CD4-positive, alpha-beta T cell treated with Interleukin-1 beta for 1 hour (primary cell): ENCODE results near the gene RIT2.

ENCODE experiments used
- DNase-seq, 2 donors: peaks; one replicate each; pipeline ENCODE4 v3.0.0-alpha.2; 2020 to 2022

Gene RIT2

DNA sequence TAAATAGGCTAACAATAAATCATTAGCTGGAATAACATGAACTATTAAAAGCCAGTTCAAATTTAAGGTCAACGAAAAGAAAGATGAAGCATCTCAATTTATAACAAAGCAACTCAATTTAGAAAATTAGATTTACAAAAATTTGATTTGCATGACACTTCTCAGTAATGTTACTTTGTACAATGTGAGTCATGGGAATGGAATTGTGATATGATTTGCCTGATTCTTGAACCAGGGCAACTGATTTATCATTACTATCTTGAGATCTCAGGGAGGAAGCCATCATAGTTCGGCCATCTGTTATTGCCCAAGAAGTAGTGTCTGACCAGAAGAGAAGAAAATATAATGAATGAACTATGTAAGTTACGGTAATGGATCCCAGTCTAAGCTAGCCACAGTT is 193.1 kb downstream of the RIT2 start:
- no peak for DNase-seq

DNA sequence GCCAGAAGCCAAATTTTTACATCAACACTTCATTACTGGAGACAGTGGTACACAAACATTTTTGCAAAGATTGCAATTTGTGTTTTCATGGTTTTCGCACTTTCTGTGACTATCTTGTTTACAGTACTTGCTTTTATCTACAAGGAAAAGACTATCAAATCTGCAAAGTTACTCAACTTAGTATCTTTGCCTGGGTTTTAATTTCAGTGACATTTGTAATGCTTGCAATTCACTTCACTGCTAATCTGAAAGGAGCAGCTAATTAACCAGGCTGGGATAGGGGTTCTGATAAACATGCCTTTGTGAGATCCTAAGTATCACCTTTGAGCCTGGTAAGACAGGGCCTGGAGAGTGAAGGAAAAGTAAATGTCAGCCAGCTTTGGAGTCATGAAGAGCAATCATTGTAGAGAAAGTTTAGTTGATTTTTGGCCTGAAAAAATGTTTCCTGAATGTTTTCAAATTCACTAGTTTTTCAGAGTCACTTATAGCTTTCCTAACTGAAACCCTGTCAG is 194.2 kb downstream of the RIT2 start:
- no peak for DNase-seq

DNA sequence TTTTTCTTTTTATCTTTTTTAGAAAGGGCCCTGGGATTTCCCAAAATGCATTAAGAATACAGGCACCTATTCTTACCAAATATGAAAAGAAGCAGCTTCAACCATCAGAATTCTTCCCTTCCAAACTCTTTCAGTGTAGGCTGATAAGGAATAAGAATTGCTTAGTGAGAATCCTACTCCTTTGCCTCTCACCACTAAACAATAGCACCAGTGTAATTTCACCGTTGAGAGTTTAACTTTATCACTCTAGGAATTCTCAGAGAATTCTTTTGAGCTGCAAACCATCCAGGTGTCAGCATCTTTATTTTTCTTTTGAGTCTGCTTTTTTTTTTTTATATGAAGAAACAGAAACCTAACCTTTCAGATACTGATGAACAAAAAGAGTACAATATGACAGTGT is 194.9 kb downstream of the RIT2 start:
- DNase-seq: no peak

DNA sequence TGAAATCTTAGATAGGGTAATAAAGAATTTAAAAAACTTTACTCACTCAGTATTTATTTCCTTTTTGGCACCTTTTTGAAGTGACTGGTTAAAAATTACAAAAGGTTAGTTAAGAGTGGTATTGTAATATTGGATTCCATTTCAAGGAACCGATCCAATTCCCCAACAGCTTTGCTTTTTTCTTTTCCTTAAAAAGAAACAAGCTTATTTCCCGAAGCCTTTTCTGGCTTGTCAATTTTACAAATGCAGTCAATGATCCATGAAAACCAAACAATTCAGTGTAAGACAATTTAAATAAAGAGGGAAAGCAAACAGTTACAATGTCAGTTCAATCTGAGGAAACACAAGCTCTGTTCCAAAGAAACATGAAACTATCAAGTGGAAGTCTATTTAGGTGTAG is 200.2 kb downstream of the RIT2 start:
- DNase-seq: no peak

DNA sequence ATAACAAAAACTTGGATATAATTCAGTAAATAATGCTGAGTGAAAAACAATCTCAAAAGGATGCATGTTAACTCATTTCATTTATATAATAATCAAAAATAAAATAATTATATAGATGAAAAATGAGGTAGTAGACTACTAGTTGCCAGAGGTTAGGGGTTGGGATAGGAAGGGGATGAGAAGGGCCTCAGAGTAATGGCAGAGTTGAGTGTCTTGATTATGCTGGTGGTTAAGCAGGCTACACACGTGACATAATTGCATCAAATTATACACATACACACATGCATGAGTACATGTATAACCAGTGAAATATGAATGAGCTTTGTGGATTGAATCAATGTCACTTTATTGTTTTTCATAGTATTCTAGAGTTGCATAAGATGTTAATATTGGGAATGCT is 201.0 kb downstream of the RIT2 start:
- DNase-seq: no peak

DNA sequence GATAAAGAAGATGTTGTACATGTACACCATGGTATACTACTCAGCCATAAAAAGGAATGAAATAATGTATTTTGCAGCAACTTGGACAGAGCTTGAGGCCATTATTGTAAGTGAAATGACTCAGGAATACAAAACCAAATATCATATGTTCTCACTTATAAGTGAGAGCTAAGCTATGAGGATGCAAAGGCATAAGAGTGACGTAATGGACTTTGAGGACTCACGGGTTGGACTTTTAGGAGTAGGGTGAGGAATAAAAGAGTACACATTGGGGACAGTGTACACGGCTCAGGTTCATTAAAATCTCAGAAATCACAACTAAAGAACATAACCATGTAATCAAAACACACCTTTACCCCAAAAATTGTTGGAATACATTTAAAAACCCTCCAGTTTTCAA is 206.4 kb downstream of the RIT2 start:
- DNase-seq: no peak

DNA sequence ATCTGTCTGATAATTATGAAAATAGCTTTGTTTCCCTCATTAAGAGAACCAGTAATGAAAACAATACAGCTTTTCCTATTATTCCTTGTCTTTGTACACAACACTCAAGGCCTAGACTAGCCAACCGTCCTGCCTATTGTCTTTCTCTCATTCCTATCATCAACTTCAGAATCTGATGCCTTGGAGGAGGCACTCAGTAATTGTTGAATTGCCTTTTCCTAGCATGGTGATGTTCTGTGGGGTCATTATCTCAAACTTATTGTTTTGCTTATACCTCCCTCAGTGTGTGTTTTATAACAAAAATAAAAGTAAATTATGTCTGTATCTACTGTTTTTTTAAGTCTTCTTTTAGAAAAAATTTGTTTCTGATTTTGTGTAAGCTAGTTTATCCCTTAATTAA is 208.7 kb downstream of the RIT2 start:
- DNase-seq: no peak

DNA sequence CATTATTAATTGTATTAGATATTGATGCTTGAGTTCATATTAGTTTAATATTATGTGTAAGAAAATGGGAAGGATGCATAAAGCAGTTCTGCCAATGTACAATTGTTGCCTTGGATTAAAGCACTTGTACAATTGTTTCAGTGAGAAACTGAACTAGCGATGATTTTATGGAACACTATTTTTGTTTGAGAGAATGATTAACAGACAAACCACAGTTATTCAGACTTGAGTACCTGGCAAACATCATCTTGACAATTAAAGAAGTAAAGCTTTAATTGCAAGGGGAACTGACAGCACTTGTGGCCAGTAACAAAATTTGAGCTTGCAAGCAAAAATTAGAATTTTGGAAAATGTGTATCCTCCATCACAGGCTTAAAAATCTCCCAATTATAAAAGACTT is 214.3 kb downstream of the RIT2 start:
- DNase-seq: no peak

DNA sequence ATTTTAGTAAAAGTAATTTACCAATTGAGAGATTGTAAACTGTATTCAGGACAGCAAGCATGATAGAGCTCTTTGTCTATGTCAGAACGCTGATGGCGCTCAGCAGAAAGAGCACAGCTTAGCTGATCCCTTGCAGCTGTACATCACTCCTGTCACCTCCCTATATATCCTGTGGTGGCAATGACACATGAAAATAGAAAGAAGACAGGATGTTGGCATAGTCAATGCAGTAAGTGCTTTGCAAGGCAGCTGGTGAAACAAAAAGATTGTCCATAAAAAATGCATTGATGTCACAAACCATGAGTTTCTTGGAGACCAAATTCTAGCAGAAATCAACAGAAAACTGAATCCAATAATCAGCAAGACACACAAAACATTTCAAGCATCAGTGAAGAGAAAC is 221.5 kb downstream of the RIT2 start:
- no peak for DNase-seq

DNA sequence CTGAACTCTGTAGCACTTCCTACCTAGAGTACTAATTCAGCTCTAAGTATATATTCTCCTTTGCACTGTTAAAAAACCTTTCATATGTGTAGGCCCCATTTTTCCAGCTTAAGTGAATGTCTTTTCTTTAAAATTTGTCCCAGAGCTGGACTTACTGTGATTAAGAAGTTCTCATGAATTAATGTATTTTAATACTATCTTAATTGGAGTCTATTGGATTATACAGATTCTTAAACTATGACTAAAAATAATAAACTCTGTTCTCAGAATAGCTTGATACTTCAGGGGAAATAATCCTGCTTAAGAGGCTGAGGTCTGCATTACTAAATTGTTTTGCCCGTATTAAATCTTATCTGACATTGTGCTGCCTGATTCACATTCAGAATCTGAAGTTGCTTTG is 223.3 kb downstream of the RIT2 start:
- DNase-seq: no peak

DNA sequence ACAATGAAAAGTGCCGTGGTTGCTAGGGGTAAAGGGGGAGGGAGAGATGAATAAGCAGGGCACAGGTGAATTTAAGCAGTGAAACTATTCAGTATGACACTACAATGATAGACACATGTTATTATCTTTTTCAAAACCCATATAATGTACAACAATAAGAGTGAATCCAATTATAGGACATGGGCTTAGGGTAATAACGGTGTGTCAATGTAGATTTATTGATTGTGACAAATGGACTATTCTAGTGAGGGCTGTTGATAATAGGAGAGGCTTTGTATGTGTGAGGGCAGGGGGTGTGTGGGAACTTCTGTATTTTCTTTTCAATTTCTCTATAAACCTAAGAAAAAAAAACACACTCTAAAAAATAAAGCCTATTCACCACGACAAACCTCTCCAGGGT is 223.8 kb downstream of the RIT2 start:
- DNase-seq: no peak

DNA sequence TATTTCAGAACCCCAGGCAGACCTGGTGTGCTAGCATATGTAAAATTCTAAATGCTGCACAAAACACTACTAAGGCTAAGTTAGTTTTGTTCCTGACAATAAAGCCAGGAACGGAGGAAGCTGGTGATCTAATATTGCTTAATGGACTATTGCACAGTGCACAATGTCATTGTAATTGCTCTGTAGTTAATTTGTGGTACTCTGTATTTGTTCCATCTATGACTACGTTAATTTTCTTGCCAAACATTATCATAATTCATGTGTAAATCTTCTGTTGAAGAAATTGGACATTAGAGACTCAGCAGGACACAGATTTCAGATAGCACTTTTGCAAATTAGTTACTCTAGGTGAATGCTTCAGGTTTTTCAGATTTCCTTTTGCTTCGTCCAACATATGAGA is 232.3 kb downstream of the RIT2 start:
- no peak for DNase-seq

DNA sequence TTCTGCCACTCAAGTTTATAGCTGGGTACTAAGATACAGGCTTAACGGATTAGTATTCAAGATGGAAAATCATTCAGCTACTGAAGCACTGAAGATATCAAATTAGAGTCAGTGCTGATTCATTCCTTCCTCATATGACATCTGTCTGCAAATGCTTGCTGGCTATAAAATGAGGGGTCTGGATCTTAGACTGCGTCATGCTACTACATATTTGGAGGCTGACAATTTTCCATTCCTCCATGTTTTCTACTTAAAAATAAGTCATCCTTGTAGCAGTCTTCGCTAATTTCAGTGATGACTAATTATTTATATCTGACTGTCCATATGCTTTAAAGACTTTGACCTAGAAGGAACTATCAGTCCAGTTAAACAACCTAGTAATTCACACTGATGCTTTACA is 233.4 kb downstream of the RIT2 start:
- no peak for DNase-seq

DNA sequence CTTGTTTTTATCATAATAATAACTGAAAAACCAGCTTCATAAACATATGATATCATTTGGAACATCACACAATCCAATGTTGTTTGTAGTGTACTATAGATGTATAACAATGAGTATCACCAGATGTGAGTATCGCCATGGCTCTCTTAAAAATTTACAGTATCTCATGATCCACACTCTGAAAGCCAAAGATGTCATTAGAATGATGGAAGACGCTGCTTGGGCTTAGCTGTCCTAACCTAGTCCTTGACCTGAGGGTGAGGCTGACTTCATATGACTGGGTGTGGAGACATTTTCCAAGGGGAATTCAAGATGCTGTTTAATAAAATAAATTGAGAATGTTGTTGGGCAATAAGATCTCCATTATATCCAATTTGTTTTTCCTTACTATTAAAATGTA is 242.6 kb downstream of the RIT2 start:
- DNase-seq: no peak

DNA sequence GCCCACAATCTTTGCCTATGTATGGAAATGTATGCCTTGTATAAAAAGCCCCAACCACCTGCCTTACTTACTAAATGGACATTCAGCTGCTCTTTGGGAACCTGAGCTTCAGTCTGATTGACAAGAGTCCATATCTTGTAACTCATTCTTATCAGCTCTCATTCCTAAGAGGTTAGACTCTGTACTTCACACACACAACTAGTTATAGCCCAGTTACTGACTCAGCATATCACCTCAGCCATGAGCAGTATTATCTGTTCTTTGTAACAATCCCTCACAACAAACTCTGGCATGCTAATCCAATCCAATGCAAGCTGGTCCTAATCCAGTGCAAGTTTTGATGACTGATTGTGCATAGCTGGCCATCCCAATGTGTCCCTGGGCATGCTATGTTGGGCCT is 250.6 kb downstream of the RIT2 start:
- DNase-seq: no peak

DNA sequence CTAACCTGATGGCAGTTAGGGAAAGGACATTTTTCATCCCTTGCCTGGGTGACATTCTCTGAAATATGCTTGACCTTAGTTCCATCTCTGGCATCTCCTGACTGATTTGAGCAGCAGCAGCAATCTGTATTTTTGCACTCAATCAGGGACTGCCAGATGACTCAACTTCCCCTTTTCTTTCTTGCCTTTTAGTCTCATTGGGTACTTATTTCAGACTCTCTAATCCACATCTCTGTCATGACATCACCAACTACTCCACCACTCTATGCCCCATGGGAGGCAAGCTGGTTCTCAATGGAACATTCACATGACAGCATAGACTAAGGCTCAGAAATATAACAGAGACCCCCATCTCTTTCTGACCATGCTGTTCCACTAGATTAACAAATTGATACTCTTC is 254.2 kb downstream of the RIT2 start:
- DNase-seq: no peak

DNA sequence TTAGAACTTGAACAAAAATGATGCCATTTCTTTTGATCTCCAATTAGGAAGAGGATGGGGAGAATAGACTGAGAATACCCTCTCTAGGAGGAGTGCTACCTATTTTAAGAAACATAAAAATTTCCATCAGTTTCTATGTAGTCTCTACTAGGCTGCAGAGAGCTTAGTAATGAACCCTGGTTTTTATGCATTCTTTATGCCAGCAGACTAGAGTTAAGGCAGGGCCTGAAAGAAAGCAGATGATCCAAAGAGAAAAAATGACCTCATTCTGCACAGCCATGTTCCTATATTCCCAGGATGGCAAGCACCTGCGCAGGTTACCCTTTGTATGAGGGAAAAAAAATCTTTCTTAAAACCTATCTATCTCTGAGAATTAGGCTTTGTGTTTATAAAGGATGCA is 254.9 kb downstream of the RIT2 start:
- no peak for DNase-seq

DNA sequence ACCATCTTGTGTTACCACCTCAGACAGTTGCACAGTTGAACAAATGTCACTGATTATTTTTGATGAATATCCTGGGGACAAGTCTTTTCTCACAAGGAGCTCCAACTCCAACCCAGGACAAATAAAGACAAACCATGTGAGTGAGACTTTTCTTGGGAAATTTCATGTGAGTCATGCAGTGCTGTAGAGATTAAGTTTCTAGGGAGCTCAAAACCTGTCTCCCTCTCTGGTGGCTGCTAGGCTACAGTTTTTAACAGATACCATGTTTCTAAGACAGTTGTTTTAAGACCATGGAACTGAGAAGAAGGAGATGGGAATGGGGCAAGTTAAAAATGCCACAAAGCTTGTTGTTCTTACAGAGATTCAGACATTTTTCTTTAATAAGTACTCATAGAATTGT is 255.5 kb downstream of the RIT2 start:
- no peak for DNase-seq

DNA sequence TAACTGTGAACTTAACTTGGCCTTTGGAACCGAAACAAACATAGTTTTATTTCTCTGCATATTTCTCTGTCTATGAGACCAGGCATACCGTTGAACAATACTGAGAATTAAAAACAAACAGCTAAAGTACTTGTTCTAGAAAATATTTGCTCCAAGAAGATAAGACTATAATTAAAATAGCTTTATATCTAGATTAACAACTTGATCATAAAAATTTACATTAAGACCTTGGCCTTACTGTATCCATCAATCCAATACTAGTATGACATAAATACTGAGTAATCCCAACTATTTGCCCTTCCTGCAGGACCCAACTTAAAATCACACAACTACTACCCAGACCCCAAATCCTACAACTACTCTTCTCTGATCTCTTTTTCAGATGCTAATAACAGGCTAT is 260.9 kb downstream of the RIT2 start:
- no peak for DNase-seq

DNA sequence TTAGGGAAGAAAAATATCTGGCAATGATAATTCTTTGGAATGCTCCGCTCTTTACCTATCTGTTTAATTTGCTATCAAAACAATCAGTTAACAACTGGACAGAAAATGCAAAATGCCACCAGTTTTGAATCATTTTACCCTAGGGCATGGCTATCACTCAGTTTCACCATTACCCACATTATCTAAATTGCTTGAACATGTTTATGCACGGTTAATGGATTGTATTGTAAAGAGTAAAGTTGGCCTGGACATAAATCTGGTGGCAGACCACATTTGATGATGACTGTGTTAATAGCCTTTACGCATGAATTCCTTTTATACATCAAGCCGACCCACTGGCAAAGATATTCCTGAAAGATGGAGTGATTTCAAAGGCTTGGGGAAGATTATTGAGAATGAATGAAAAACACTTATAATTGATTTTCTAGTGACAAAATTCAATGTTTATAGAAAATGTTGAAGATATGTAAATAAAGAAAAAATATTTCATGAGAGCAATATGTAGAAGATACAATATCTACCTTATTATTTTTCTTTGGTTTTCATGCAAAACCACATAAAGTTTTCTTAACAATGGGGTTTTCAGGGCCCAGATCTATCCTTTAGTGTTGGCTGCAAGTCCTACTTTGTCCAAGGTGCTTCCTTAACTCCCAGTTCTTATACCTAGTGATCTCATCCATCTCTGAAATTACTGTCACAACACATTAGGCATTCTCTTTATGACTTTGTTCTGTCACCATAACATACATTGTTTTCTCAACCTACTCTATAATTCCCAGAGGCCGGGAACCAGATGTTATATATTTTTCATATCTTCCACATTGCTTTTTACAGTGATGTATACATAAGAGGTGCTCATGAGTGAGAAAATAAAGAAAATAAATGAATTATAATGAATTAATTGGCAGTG is 265.1 kb downstream of the RIT2 start:
- no peak for DNase-seq

DNA sequence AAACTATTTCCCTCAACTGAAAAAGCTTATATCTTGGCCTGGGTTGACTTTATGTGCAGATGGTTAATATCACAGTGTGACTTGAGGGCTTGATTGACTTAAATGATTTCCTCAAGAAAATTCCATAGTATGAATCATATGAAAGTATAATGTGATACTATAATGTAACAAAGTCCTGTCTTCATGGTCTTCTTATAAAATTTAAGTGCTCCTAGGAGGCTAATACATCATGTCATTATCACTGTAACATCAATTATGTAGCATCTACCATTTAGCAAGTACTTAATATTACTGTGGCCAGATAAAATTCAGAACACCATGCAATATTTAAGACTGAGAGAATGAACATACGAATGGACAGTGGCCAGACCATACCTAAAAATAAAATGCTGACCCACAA is 276.1 kb downstream of the RIT2 start:
- no peak for DNase-seq

DNA sequence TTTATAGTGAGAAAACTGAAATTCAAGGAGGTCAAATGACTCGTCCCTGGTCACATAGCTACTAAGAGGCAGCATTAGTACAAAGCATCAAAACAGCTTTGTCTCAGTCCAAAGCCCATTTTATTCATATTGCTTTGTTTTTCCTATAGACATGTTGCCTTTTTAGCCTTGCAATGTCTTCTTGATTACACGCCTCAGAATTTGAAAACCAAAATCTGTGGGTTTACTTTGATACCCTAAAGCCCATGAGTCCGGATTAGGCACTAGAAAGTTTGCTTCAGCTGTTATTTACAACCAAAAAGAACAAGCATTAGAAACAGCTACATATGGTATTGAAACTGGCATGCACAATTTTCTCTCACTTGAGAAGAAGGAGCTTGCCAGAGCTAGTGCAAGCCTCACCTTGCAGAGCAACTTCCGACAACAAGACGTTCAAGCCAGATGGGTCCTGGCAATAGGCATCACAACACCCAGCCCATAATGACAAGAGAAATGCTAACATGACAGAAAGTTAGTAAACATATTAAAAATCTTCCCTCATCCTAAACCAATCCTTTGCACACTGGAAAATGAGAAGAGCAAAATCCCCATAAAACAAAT is 276.8 kb downstream of the RIT2 start:
- DNase-seq: no peak

DNA sequence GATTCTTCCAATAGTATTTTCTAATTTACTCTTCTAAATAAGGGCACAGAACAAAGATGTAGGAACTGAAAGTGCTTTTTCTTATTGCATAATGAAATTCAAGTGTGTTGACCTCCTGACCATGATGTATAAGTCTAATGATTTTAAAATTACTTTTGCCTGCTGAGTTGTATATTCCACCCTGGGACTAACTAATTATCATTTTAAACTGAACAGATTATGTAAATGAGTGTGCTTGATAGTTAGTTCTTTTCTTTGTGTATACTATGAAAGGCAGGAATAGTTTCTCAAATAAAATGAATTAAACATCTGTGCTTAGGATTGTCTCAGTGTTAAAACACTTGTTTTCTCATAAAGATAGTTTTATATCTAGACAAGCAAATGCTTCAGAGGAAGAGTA is 284.5 kb downstream of the RIT2 start:
- no peak for DNase-seq

DNA sequence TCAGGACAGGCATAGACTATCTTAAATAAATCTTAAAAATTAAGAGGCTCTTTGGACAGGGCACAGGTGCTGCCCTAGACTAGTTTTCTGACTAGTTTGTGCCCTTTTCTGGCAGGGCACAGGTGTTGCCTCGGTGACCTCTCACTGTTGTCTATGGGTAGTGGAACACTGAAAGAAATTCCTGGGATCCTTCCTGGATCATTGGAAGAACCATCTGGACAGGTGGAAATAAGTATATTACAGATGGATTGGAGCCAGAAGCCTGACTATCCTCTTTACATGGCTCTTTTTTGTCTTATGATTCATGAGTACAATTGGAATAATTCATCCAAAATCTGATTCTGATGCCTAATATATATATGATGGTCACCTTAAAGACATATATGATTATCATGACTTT is 286.6 kb downstream of the RIT2 start:
- no peak for DNase-seq

DNA sequence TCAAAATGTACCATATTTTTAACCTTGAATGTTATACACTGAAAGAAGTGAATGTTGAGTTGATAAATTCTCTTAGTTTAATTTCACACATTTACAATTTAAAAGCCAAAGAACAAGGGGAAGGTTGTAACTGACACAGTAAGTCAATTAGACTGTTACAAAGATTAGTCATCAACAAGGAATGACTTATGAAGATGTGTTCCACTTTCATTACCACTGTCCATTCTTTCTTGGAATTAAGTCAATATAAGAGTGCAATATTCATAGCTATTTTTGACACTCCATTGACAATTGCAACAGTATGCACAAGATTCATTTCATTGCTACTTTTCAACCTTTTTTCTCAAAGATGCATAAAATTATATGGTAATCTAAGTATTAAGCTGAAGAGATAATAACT is 291.3 kb downstream of the RIT2 start:
- DNase-seq: no peak
